Duodenal mucosa (tissue), 2 donors: ENCODE results near the gene KIRREL1.

Experiments used
- H3K27ac ChIP-seq: one replicate; pipeline ENCODE4 v1.7.0; 2013; ENCODE audit warnings: low read depth, low read length
- H3K27me3 ChIP-seq, 2 donors: one replicate each; pipeline ENCODE4 v1.7.0; 2013; ENCODE audit warnings: low read length in 2 of 2, control low read depth in 1 of 2; ENCODE audit not compliant: insufficient read depth in 2 of 2, control insufficient read depth in 1 of 2
- H3K36me3 ChIP-seq, 2 donors: one replicate each; pipeline ENCODE4 v1.7.0; 2013; ENCODE audit warnings: low read length in 2 of 2, control low read depth in 1 of 2; ENCODE audit not compliant: insufficient read depth in 2 of 2, control insufficient read depth in 1 of 2
- H3K4me1 ChIP-seq, 2 donors: one replicate each; pipeline ENCODE4 v1.7.0; 2013; ENCODE audit warnings: low read length in 2 of 2, control low read depth in 1 of 2; ENCODE audit not compliant: insufficient read depth in 2 of 2, control insufficient read depth in 1 of 2
- H3K4me3 ChIP-seq, 2 donors: one replicate each; pipeline ENCODE4 v1.7.0; 2013; ENCODE audit warnings: low read length in 2 of 2, low read depth in 1 of 2
- H3K9ac ChIP-seq, 2 donors: one replicate each; pipeline ENCODE4 v1.7.0; 2013; ENCODE audit warnings: low read length in 2 of 2, low read depth in 1 of 2
- H3K9me3 ChIP-seq, 2 donors: one replicate each; pipeline ENCODE4 v1.7.0; 2013; ENCODE audit warnings: low read length in 2 of 2, control low read depth in 1 of 2; ENCODE audit not compliant: control insufficient read depth in 1 of 2

Gene KIRREL1

DNA sequence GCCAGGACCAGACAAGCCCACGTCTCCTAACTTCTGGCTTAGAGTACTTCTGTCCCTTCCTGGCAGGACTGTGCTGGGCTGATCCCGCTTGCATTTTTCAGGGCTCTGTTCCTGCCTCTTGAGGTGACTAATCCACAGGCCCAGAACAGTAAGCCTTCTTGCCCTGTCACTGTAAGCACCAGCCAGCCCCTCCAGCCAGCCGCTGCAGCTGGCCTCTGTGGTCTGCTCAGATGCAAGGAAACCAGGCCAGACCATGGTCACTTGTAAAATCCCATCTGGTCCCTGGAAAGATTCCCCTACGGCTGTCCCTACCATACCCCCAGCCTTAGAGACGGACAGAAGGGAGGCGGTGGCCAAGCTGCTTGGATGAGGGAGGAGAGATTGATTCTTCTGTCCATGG is 74.2 kb downstream of the KIRREL1 start:
- H3K27ac ChIP-seq = no peak overlapping the region
- H3K9ac ChIP-seq = no peak overlapping the region
- no peak overlapping the region for H3K4me3 ChIP-seq
- no peaks in the 10 kb centered on the region for H3K27me3 ChIP-seq
- peaks cover 4 to 5% of the 10 kb centered on the region in 2 donors for H3K4me1 ChIP-seq
- no peaks in the 10 kb centered on the region for H3K36me3 ChIP-seq
- no peaks in the 10 kb centered on the region for H3K9me3 ChIP-seq

DNA sequence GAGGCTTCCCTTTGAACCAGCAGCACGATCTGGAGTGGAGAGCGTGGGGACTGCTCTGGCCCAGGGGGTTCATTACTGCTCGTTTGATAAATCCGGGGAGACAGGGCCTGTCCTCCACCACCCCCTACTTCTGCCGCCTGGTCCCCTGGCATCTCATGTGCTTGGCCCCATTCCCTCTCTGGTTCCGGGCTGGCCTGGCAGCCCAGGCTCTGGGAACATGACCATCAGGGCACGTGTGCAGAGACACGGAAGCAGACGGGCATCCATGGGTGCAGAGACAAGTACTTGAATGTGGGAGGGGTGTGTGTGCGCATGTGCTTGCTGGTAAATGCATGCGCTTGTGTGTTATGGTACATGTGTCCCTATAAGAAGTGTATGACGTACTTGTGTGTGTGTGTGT is 75.5 kb downstream of the KIRREL1 start:
- Histone ChIP-seq H3K36me3 (no peaks in the 10 kb centered on the region), H3K9ac (no peak overlapping the region), H3K4me3 (no peak overlapping the region), H3K27ac (no peak overlapping the region), H3K27me3 (no peaks in the 10 kb centered on the region), H3K9me3 (no peaks in the 10 kb centered on the region), H3K4me1 (peaks cover 4 to 5% of the 10 kb centered on the region in 2 donors)

DNA sequence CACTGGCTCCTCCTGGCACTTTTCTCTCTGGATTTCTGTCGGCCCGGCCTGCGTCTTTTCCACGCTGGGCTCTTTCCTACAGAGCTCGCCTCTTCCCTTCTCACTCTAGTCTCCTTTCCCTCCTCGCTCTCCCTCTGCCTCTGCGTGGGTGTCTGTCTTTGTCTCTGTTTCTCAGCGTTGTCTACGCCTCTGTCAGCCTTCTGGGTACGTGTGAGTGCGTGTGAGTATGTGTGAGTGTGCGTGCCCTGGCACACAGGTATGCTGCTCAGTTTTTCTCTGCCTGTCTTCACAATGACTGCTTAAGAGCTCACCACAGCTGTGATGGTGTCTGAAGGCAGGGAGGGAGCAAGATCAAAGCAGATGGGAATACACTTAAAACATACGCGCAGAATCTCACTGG is 77.7 kb downstream of the KIRREL1 start:
- Histone ChIP-seq H3K27me3 (no peaks in the 10 kb centered on the region), H3K4me3 (no peak overlapping the region), H3K4me1 (peaks cover 4 to 5% of the 10 kb centered on the region in 2 donors), H3K9ac (no peak overlapping the region), H3K27ac (no peak overlapping the region), H3K36me3 (no peaks in the 10 kb centered on the region), H3K9me3 (no peaks in the 10 kb centered on the region)

DNA sequence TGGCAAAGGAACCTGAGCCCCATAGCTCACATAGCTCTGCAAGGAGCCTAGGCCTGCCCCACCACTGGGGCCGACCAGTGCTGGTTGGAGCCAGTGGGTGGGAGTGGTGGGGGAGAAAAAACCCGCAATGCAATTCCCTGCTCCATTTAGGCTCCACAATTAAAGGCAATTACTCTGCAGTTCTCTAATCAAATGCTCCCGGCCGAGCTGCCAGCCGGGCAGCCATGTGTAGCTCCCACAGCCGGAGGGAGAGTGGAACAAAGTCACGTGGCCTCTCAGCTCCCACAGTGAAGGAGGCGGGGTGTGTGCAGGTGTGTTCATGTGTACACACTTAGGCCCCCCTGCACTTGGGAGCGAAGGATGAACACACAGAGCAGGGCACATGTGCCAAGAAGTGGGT is 81.6 kb downstream of the KIRREL1 start:
- no peak overlapping the region for H3K27ac ChIP-seq

DNA sequence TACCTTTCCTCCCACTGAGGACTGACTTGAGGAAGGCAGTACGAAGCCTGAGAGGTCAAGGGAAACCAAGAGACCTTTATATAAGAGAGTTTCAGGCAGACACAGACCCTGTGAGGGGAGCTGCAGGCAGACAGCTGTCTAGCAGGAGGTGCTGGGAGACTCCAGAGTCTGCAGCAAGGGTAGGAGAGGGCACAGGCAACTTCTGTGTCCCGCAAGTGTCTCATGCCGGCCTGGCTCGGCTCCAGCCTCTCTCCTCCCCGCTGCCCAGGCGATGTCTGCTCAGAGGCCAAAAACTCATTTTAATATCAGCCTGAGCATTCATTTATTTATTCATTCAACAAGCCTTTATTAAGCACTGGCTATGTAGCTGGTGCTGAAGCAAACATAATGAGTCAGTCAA is 83.0 kb downstream of the KIRREL1 start:
- no peaks in the 10 kb centered on the region for H3K27me3 ChIP-seq
- H3K9ac ChIP-seq = no peak overlapping the region
- no peaks in the 10 kb centered on the region for H3K36me3 ChIP-seq
- no peak overlapping the region for H3K4me3 ChIP-seq
- H3K27ac ChIP-seq = no peak overlapping the region
- H3K4me1 ChIP-seq = no peaks in the 10 kb centered on the region
- H3K9me3 ChIP-seq = no peaks in the 10 kb centered on the region

More for the DNA sequence above, 81.6 kb downstream of the KIRREL1 start:
- H3K9ac ChIP-seq = no peak overlapping the region
- no peak overlapping the region for H3K4me3 ChIP-seq
- no peaks in the 10 kb centered on the region for H3K36me3 ChIP-seq
- H3K9me3 ChIP-seq = no peaks in the 10 kb centered on the region
- no peaks in the 10 kb centered on the region for H3K4me1 ChIP-seq
- no peaks in the 10 kb centered on the region for H3K27me3 ChIP-seq

DNA sequence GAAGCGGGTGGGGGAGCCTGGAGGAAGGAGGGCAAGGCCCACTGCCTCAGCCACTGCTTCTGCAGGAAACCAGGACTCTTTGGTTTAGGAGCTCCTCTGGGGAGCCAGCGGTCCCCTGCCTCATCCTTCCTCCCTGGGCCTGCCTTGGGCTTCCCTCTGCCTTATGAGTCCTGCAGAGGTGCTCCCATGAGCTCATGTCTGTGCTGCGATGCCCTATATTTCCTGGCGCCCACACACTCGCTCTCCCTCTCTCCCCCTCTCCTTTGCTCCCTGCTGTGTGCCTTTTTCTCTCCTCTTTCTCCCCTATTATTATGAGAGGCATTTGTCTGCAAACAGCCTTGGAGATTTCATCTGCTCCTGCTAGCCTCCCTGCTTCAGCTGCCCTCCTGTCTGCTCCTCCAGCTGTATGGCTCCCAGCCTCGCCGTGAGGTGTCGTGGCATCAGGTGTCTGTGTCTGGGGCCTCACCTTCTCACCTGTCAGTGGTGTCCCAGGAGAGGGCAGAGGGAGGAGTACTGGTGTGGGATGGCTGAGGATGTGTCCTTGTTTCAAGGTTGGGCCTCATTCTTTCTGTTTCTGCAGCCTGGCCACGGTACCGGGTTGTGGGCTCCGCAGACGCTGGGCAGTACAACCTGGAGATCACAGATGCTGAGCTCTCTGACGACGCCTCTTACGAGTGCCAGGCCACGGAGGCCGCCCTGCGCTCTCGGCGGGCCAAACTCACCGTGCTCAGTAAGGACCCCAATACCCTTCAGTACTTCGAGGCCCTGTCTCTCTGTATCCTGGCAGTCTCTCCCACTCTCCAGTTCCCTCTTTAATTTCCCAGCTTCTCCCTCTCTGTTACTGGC is 84.2 kb downstream of the KIRREL1 start:
- Histone ChIP-seq H3K27me3 (no peaks in the 10 kb centered on the region), H3K9me3 (no peaks in the 10 kb centered on the region), H3K27ac (no peak overlapping the region), H3K36me3 (no peaks in the 10 kb centered on the region), H3K4me3 (no peak overlapping the region), H3K9ac (no peak overlapping the region), H3K4me1 (no peaks in the 10 kb centered on the region)

DNA sequence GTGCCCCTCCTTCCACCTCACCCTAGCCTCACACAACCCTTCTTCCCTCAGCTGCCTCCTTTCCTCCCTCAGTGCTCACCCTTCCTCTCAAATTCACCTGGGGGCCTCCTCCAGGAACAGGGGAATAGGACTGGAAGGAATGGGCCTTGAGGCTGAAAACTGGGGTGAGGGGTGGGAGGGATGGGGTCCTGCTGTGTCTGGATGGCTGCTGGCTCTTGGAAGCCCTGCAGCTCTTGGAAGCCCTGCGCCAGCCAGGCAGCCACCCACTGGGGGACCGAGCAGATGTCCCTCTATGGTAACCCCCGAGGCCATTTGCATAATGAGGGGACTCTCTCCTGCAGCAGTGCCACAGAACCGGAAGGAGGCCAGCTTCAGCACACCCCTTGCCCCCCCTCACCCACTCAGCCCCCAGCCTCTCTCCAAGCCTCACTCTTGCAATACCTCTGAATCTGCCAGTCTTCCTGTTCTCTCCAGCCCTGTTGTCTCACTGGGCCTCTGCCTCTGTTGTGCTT is 85.2 kb downstream of the KIRREL1 start:
- Histone ChIP-seq H3K4me1 (no peaks in the 10 kb centered on the region), H3K27ac (no peak overlapping the region), H3K27me3 (no peaks in the 10 kb centered on the region), H3K4me3 (no peak overlapping the region), H3K36me3 (no peaks in the 10 kb centered on the region), H3K9me3 (no peaks in the 10 kb centered on the region), H3K9ac (no peak overlapping the region)

DNA sequence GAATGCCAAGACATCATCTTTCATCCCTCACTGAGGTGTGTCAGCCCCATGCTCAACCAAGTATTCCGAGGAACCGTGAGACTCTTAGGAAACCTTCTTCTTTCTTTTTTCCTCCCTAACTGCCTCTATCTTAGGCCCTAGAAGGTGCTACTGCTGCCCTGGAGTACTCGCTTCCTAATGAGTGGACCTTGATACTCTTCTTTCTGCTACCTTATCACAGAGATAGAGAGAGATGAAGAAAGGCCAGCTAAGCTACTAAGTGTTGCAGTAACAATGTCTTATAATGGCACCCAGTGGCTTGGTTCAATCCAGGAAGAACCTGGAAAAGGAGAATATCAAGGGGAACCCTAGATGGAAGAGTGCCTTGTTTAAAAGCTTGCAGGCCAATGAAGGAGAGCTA is 86.6 kb downstream of the KIRREL1 start:
- Histone ChIP-seq H3K9me3 (no peaks in the 10 kb centered on the region), H3K9ac (no peak overlapping the region), H3K27ac (no peak overlapping the region), H3K4me3 (no peak overlapping the region), H3K4me1 (no peaks in the 10 kb centered on the region), H3K27me3 (no peaks in the 10 kb centered on the region), H3K36me3 (no peaks in the 10 kb centered on the region)

DNA sequence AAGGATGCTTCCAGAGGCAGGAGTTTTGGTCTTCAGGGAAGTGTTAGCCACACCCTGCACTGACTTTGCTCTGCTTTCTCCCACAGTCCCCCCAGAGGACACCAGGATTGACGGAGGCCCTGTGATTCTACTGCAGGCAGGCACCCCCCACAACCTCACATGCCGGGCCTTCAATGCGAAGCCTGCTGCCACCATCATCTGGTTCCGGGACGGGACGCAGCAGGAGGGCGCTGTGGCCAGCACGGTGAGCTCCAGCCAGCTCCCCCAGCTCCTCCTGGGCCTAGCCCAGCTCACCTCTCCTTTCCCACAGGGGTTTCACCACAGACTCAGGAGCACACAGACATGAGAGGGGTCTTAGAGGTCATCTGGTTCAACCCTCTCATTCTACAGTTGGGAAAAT is 90.9 kb downstream of the KIRREL1 start:
- no peaks in the 10 kb centered on the region for H3K27me3 ChIP-seq
- H3K4me3 ChIP-seq = no peak overlapping the region
- no peak overlapping the region for H3K9ac ChIP-seq
- no peak overlapping the region for H3K27ac ChIP-seq
- no peaks in the 10 kb centered on the region for H3K4me1 ChIP-seq
- H3K36me3 ChIP-seq = no peaks in the 10 kb centered on the region
- no peaks in the 10 kb centered on the region for H3K9me3 ChIP-seq

DNA sequence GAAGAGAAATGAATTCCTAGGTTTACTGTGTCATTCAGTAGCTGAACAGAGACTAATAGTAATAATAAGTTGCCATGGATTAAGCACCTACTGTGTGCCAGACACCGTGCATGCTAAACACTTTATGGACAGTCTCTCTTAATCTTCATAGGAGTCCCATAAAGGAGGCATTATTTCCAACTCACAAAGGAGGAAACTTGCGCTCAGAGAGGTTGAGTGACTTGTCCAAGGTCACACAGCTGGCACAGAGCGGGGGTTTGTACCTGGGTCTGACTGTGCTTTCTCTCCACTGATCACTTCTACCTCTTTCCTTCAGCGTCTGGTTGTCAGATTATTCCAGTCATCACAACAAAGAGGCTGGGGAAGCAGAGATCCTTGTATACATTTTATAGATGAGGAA is 91.3 kb downstream of the KIRREL1 start:
- H3K9ac ChIP-seq = no peak overlapping the region
- H3K27me3 ChIP-seq = no peaks in the 10 kb centered on the region
- no peak overlapping the region for H3K27ac ChIP-seq
- H3K4me1 ChIP-seq = no peaks in the 10 kb centered on the region
- no peaks in the 10 kb centered on the region for H3K36me3 ChIP-seq
- H3K4me3 ChIP-seq = no peak overlapping the region
- H3K9me3 ChIP-seq = no peaks in the 10 kb centered on the region
